PC-3 (cell line): ENCODE data around the gene FLT1. TPM values are rescaled to one million over a fixed set of nuclear protein-coding genes. Genes with fewer than 3 reads are reported as not detected.
A peak's percentile ranks its signal among the peaks of the same experiment; 100 is the strongest.

Source experiments
- ATAC-seq: fragments of 200-7000 bp; cut with Tn5 transposase; 2 replicates; pipeline ENCODE4 v1.9.1; 2020; ENCODE audit warnings: mild to moderate bottlenecking, moderate library complexity
- BruUV-seq: library from RNA; stranded (reverse); fragments of 400-500 nt; replicated peaks from 2 replicates; lab custom pipeline; 2021; lab: Mats Ljungman, UMichigan
- CTCF ChIA-PET: fragments of 300-600 bp; sonication (Branson Sonifier 250); formaldehyde crosslinking; loops from one replicate; lab custom pipeline; 2022; ENCODE audit warnings: antibody characterized with exemption; lab: Charles Lee
- POLR2A ChIA-PET: fragments of 300-600 bp; sonication (Branson Sonifier 250); formaldehyde crosslinking; loops from one replicate; lab custom pipeline; 2022; ENCODE audit warnings: antibody characterized with exemption; ENCODE audit not compliant: unreplicated experiment; lab: Charles Lee
- DNase-seq: peaks from one replicate; pipeline ENCODE4 v3.0.0-alpha.2; 2015
- H2AFZ ChIP-seq: fragments of 300-600 bp; sonication (generic); 2 replicates; pipeline ENCODE4 v1.6.0; 2016; ENCODE audit warnings: antibody characterized with exemption, low read length
- H3F3A ChIP-seq: fragments of 300-600 bp; sonication (generic); one replicate; pipeline ENCODE4 v1.6.0; 2017; ENCODE audit warnings: antibody characterized with exemption, low read length, control low read depth, mild to moderate bottlenecking; ENCODE audit not compliant: unreplicated experiment
- H3K27ac ChIP-seq: fragments of 300-600 bp; sonication (generic); 2 replicates; pipeline ENCODE4 v1.5.1; 2016; ENCODE audit warnings: mild to moderate bottlenecking, low read length
- H3K27me3 ChIP-seq: fragments of 300-600 bp; sonication (generic); 2 replicates; pipeline ENCODE4 v1.6.1; 2016; ENCODE audit warnings: low read length, mixed read lengths
- H3K36me3 ChIP-seq: fragments of 300-600 bp; sonication (generic); 2 replicates; pipeline ENCODE4 v1.6.1; 2016; ENCODE audit warnings: low read depth, mixed run types, low read length, mixed read lengths
- H3K4me1 ChIP-seq: fragments of 300-600 bp; sonication (generic); 2 replicates; pipeline ENCODE4 v1.5.1; 2016; ENCODE audit warnings: low read length; ENCODE audit not compliant: insufficient read depth
- H3K4me2 ChIP-seq: fragments of 300-600 bp; sonication (generic); 2 replicates; pipeline ENCODE4 v1.6.0; 2016; ENCODE audit warnings: low read length
- H3K4me3 ChIP-seq: fragments of 300-600 bp; sonication (generic); 2 replicates; pipeline ENCODE4 v1.5.1; 2016; ENCODE audit warnings: mild to moderate bottlenecking, low read length, mixed read lengths
- H3K79me2 ChIP-seq: fragments of 300-600 bp; sonication (generic); 2 replicates; pipeline ENCODE4 v1.6.1; 2017; ENCODE audit warnings: low read length, mixed read lengths
- H3K9ac ChIP-seq: fragments of 300-600 bp; sonication (generic); 2 replicates; pipeline ENCODE4 v1.6.0; 2016; ENCODE audit warnings: mild to moderate bottlenecking, low read length
- H3K9me2 ChIP-seq: fragments of 300-600 bp; sonication (generic); replicated peaks from 2 replicates; pipeline ENCODE4 v1.6.1; 2016; ENCODE audit warnings: mixed run types, low read length, mixed read lengths
- H3K9me3 ChIP-seq: fragments of 300-600 bp; sonication (generic); 2 replicates; pipeline ENCODE4 v1.6.1; 2016; ENCODE audit warnings: low read length, mixed read lengths
- H4K20me1 ChIP-seq: fragments of 300-600 bp; sonication (generic); 2 replicates; pipeline ENCODE4 v1.6.1; 2016; ENCODE audit warnings: low read length, mixed read lengths
- EZH2 ChIP-seq: fragments of 300-600 bp; sonication (generic); IDR thresholded peaks from one replicate; pipeline ENCODE4 v1.6.1; 2017; ENCODE audit warnings: antibody characterized with exemption, mild to moderate bottlenecking, low read length; ENCODE audit not compliant: unreplicated experiment
- EZH2phosphoT487 ChIP-seq: fragments of 300-600 bp; sonication (generic); IDR thresholded peaks from 2 replicates; pipeline ENCODE4 v1.6.1; 2018; ENCODE audit warnings: mild to moderate bottlenecking, antibody characterized with exemption, low read length, borderline replicate concordance
- intact Hi-C: fragments of 100-400 bp; cut with micrococcal nuclease; formaldehyde crosslinking; loops from 2 replicates; pipeline ENCODE4 v1.9.0; 2023
- total RNA-seq: library from RNA; depleted of rRNA; stranded (reverse); fragments of >200 nt; gene quantifications from 2 replicates; pipeline ENCODE4 v1.2.3, GENCODE V29; 2014
- TF ChIP-seq, protein P1 (sequence below): fragments of 300-600 bp; sonication (generic); conservative IDR thresholded peaks from 2 replicates; pipeline ENCODE4 v1.5.1; 2017; ENCODE audit warnings: antibody characterized with exemption, low read depth, mild to moderate bottlenecking, low read length

Gene FLT1
- total RNA-seq, 1 experiment from 2014 or later = 1.2 TPM

DNA sequence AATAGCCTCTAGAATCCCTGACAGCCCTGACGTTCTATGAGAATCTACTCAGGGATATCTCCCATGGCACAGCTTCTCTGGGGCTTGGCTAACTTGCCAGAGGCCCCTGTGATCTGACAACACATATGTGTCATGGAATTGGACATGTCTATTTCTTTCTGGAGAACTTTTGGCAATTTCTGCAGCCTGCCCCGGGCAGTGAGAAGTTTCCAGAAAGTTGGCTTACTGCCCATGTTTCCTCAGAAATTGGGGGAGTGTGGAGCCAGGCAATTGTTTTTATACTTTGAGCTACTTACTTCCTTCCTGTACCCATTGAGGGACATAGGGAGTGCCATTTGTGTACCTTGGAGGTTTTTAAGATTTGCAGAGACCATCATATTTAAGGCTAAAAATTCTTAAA, 98.9 kb downstream of the FLT1 start:
- Histone ChIP-seq H3K9me2 (no peaks in the 10 kb centered on the region), H3K79me2 (no peaks in the 10 kb centered on the region), H2AFZ (no peak overlapping the region), H3K9ac (no peak overlapping the region), H3K4me3 (no peak overlapping the region), H3K9me3 (no peaks in the 10 kb centered on the region), H3K4me2 (no peak overlapping the region), H3K36me3 (no peaks in the 10 kb centered on the region), H3K4me1 (no peaks in the 10 kb centered on the region), H3K27me3 (peaks cover 55% of the 10 kb centered on the region; the same call in 1 of the 2 replicates), H3F3A (no peaks in the 10 kb centered on the region), H4K20me1 (no peaks in the 10 kb centered on the region), H3K27ac (no peak overlapping the region)
- TF ChIP-seq EZH2phosphoT487 (no peak), EZH2 (no peak)
- TF ChIP-seq, protein P1, sequence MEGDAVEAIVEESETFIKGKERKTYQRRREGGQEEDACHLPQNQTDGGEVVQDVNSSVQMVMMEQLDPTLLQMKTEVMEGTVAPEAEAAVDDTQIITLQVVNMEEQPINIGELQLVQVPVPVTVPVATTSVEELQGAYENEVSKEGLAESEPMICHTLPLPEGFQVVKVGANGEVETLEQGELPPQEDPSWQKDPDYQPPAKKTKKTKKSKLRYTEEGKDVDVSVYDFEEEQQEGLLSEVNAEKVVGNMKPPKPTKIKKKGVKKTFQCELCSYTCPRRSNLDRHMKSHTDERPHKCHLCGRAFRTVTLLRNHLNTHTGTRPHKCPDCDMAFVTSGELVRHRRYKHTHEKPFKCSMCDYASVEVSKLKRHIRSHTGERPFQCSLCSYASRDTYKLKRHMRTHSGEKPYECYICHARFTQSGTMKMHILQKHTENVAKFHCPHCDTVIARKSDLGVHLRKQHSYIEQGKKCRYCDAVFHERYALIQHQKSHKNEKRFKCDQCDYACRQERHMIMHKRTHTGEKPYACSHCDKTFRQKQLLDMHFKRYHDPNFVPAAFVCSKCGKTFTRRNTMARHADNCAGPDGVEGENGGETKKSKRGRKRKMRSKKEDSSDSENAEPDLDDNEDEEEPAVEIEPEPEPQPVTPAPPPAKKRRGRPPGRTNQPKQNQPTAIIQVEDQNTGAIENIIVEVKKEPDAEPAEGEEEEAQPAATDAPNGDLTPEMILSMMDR = no peak
- ChIA-PET POLR2A (no interaction called here), CTCF (no interaction called here)
- DNase-seq (no peak), ATAC-seq (no peak)
- intact Hi-C loops = no loop called here
- no TSS peak for BruUV-seq

DNA sequence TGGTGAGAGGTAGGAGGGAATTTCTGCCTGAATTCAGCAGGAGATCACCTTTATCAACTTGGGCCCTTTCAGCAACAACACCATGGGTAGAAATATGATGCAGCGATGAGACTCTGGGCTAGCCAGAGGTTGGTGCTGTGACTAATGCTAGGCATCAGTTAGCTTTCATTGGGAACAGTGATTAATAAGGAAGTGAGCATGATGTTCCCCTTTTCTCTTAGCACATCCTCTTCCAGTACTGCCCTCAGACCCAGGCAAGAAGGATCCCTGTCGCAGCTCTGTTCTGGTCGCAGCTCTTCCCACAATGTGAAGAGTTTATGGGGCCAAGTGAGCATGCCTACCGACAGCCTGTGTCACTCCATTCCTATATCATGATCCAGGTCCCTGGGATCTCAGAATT, 100.5 kb downstream of the FLT1 start:
- no TSS peak for BruUV-seq
- TF ChIP-seq EZH2phosphoT487 (no peak), EZH2 (no peak)
- TF ChIP-seq, protein P1 = no peak
- Histone ChIP-seq H3K9me2 (no peaks in the 10 kb centered on the region), H3K9ac (no peak overlapping the region), H3F3A (no peaks in the 10 kb centered on the region), H2AFZ (no peak overlapping the region), H3K4me3 (no peak overlapping the region), H3K4me1 (no peaks in the 10 kb centered on the region), H3K27ac (no peak overlapping the region), H4K20me1 (no peaks in the 10 kb centered on the region), H3K27me3 (peaks cover 65% of the 10 kb centered on the region), H3K36me3 (no peaks in the 10 kb centered on the region), H3K4me2 (no peak overlapping the region), H3K9me3 (no peaks in the 10 kb centered on the region), H3K79me2 (no peaks in the 10 kb centered on the region)
- peak; percentile 25 for DNase-seq
- intact Hi-C loops = no loop called here
- ATAC-seq = no peak
- CTCF ChIA-PET = no interaction called here
- POLR2A ChIA-PET = interaction anchor here (0.7 kb wide), 1 partner anchor 88 kb away, joined by 3 read pairs; no protein-coding TSS in a partner anchor

DNA sequence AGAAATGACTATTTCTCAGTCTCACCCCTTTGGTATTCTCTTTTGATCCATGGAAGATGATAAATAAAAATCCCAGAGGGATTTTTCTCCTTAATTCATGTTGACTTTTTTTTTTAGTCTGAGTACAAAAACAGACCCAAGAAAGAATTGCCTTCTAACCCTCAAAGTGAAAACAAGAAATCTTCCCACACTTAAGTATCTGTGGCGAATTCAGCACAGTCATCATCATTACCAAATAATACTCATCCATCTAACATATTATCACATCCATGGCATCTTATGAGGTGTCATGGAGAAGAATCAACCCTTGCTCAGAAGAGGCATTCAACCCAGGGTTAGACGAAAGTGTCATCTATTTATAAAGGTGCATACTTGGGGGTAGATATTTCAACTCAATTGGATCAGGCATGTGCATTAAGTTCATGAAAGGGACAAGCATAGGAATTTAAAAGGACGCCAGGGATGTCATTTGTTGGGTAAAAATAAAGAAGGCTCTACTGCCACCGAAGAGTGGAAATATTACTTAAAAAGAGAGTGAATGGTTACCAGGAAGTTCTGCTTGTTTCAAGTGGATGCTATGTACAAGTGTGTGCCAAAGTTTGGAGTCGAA, 101.9 kb downstream of the FLT1 start:
- Histone ChIP-seq H3K9ac (no peak overlapping the region), H3K9me2 (no peaks in the 10 kb centered on the region), H3K4me2 (no peak overlapping the region), H2AFZ (no peak overlapping the region), H3F3A (no peaks in the 10 kb centered on the region), H3K27me3 (peaks cover 67% of the 10 kb centered on the region), H3K4me3 (no peak overlapping the region), H3K36me3 (no peaks in the 10 kb centered on the region), H3K79me2 (no peaks in the 10 kb centered on the region), H3K27ac (no peak overlapping the region), H3K4me1 (no peaks in the 10 kb centered on the region), H4K20me1 (no peaks in the 10 kb centered on the region), H3K9me3 (no peaks in the 10 kb centered on the region)
- ChIA-PET POLR2A (no interaction called here), CTCF (no interaction called here)
- intact Hi-C loops = no loop called here
- BruUV-seq = no TSS peak
- no peak for ATAC-seq
- no peak for TF ChIP-seq EZH2
- TF ChIP-seq, protein P1 = no peak
- TF ChIP-seq EZH2phosphoT487 = no peak
- DNase-seq = no peak
